GM21390 (cell line): Measurements from ENCODE around the gene ACSF2.

Experiments
- ATAC-seq: cut with Tn5 transposase; IDR thresholded peaks from one replicate; pipeline ENCODE4 v1.9.1; 2021; ENCODE audit not compliant: unreplicated experiment

Gene ACSF2

DNA sequence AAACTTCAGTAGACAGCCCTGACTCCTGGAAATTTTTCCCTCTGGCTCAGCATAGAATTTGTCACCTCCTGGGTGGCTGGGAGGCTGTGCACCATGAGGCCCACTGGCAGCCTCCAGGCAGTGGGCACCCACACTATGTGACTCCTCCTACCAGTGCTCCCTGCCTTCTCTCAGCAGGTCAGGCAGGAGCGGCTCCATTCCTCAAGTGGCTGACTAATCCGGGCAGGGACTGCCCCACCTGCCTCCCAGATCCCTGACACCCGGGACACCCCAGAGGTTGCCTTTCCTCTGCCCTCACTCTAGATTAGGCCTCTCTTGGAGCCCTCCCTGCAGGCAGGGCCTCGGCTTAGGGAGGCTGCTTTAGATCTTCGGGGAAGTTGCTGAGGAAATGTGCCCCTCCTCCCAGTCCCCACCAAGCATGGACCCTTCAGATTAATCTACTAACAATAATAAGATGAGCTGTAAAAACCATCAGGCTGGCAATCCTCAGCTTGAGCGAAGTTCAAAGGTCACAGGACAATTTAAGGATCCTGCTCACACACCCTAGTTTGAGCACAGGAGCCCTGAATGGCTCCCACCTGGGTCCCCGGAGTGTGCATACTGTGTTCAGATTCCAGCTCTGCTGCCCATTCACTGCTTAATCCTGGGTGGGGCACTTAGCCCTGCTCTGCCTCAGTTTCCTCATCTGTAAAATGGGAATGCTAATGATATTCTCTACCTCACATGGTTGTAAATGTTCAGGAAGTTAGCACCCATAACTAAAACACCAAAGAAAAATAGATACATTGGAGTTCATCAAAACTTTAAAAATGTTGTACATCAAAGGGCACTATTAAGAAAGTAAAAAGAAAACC, 72.2 kb downstream of the ACSF2 start:
- ATAC-seq: no peak

DNA sequence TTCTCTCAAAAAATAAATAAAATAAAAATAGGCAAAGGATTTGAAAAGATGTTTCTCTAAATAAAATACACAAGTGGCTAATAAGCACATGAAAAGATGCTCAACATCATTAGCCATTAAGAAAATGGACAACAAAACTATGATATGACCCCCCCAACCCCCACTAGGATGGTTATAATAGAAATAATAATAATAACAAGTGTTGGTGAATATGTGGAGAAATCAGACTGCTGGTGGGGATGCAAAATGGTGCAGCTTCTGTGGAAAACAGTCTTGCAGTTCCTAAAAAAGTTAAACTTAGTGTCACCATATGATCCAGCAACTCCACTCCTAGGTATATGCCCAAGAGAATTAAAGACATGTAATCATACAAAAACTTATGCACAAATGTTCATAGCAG, 73.3 kb downstream of the ACSF2 start:
- no peak for ATAC-seq

DNA sequence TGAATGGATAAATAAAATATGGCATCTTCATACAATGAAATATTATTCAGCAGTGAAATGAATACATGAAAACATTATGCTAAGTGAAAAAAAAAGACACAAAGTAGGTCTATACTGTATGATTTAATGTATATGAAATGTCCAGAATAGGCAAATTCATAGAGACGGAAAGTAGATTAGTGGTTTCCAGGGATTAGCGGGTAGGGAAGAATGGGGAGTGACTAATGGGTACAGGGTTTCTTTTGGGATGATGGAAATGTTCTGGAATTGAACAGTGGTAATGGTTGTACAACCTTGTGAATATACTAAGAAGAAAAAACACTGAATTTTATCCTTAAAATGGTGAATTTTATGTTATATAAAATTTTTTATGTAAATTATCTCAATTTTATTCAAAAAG, 73.7 kb downstream of the ACSF2 start:
- no peak for ATAC-seq

DNA sequence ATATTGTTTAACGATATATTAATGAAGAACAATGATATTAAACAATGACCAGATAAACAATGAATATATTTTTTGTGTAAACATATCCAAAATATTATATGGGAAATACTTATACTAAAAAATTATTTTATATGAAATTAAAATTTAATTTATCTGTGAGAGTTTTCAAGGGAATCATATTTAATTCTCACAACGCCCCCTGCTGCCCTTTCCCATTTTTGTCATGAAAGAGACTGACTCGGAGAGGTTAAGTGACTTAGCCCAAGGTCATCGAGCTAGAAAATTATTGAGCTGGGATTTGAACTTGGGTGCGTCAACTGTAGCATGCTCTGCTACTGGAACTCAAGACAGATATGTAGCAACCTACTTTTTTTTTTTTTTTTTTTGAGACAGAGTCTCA, 75.0 kb downstream of the ACSF2 start:
- ATAC-seq: no peak

DNA sequence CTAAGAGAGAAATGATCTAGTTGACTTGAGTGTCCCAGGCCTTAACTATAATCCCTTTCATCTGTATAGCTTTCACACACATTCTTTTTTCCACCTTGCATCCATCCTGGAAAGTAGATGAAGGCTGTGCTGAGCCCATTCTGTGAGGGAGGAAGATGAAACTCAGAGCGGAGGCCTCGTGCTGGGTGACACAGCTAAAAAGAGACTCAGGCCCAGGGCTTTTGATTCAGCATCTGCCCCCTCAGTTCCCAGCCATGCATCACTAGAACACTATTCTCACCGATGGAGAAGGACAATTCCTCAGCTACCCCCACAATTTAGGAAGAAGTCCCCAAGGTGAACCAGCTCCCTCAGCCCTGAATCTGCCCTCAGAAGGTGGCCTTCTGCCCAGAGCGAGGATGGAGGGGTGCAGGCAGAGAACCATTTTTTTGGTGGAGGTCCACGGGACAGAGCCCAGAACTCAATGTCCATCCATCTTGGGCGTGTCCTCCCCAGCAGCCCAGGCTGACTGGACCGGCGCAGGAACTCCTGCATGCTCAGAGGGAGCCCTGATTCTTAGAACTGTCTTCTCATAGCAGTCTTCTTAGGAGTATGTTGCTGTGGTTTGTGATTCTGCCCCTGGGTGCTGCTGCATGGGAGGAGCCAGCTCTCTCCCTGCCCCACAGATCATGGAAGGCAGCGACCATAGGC, 76.4 kb downstream of the ACSF2 start:
- ATAC-seq: no peak

DNA sequence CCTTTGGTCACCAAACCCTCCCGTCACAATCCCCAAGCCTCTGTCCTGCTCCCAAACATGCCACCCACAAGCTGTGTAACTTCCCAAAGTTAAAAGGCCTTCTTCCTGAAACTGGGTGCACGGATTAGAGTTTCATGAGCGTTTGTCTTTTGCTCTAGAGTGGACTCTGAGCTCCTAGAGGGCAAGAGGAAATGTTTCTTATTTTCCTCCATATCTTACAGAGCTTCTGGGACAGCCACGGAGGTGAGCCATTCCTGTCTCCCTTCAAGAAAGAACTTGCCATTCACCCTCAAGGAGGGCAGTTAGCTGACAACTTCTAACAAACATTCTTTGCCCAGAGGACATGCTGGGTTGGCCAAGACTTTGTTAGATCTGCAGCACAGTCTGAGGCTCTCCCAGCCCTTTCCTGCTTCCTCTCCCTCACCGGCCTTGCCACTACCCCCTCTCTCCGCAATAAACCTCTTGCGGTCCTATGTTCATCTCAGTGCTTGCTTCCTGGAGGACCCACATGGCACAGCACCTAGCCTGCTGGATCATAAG, 79.6 kb downstream of the ACSF2 start:
- no peak for ATAC-seq

DNA sequence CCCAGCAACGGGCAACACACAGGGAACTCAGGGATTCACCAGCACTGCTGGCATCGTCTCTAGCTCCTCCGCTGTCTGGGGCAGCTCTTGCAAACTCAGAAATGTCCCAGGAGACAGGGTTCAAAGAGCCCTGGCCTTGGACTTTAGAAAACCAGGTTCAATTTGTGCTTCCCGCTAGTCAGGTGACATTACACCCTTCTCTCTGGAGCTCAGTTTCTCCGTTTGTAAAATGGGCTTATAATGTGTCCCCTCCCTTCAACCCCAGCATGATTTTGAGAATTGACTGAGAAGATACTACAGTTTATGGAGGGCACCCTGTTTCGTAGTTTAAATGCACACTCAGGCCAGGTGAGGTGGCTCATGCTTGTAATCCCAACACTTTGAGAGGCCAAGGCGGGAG, 80.3 kb downstream of the ACSF2 start:
- ATAC-seq: no peak

DNA sequence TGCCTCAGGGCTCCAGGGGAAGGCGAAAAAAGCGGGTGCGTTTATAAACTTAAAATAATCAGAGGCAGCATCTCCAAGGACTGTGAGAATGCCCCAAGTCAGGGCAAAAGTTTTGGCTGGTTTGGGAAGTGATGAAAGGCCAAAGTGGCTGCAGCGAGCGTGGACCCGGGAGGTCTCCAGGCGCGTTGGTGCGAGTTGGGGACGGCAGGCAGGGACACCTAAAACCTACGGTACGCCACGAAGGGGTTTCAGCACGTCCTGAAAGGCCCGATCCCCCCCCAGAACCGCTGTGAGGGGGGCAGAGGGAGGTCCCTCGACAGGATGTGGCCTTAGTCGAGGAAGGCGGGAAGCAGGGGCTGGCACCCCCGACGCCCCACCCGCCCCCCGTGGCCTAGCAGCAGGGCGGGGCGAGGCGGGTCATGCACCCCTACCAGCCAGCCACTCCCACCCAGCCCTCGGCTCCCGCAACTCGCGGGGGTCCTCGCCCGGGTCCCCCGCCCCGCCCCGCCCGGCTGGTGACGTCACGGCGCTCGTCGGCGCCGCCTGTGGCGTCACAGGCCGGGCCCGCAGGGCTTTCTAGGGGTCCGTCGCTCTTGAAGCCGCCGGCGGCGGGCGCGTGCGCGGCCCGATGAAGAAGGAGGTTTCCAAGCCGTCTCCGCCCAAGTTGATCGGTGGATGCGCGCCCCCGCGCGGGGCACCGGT, 82.0 kb downstream of the ACSF2 start, which contains the start of gene MYCBPAP:
MYCBPAP (plus strand) TSS at position 569 of the 702 bp plus-strand sequence. CDS start 236 bp downstream, outside the sequence.
- ATAC-seq: no peak

DNA sequence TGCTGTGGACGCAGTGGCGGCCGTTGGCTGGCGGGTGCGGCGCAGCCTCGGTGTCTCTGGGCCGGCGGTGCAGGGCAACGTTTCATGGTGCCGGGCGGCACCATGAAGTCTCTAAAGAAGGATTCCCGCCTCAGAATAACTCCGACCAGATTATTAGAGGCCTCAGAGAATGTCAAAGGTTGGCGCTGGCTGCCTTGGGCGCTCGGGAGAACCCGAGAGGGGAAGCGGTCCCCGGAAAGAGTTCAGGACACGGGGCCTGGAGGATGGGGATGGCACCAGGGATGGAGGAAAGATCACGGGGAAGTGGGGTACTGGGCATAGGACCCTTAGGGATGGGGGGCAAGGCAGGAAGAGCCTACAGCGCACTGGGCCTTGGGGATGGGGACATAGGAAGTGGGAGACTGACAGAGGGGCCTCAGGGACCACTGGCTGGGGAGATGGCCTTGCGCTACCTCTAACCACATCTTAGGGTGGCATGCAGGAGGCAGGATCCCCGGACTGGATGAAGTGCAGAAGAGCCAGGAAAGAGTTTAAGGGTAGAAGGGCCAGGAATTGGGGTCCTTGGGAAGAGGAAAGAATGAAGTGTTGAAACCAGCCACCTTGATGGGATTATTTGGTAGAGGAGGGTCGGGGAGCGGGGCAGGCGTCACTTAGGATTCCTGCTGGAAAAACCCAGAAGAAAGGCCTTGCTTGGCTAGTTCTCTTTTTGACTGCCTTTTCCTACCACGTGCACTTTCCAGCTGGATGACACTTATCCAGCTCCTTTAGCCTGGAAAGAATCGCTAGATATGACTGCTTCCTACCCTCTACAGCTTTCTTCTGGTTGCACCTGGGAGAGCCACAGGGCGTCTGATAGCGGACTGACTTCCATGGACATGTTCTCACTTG, 82.8 kb downstream of the ACSF2 start:
- ATAC-seq: no peak

DNA sequence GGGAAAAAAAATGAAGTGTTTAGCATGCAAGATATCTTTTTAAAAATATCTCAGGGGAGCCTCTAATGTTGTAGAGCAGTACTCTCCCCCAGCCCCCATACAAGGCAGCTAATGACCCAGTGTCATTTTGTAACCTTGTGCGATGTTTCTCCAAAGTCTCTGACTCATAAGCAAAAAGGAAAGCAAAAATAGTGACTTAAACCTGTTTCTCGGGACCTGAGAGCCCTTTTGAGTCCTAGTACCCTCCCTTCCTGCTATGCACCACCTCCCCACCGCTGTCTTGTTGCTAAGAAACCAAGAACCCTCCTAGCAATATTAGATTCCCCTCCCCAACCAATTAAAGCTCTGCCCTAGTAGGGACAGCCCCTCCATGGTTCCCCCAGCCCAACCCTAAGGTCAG, 85.0 kb downstream of the ACSF2 start:
- peak; percentile 84 for ATAC-seq

DNA sequence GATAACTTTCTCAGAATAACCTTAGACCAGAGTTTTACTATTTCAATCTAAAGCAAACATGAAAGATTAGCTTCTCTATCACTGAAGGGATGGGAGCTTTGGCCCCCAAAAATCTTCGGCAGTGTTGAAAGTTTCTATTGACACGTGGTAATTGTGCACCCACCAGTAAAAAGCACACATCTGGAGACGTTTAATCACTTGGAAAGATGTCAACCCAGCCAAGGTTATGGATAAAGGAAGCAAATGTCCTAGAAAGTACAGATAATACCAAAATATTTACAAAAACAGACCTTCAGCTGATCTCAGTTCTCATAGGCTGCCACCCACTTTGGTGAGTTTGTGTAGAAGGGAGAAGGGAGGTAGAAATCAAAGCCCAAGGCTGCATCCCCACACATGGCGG, 87.5 kb downstream of the ACSF2 start:
- no peak for ATAC-seq

DNA sequence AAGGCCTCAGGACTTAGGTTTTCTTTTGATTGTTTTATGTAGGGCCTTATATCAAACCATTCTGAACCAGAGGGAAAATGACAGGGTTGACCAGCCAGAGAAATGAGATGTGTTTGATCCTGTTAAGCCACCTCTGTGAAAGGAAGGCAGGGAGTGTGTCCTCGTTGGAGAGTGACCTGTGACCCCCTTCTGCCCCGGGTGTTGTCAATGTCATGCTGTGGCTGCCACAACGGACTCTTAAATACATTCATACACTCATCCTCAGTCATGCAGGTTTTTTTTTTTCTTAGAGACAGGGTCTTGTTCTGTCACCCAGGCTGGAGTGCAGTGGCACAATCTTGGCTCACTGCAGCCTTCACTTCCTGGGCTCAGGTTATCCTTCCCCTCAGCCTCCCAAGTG, 88.4 kb downstream of the ACSF2 start:
- no peak for ATAC-seq

DNA sequence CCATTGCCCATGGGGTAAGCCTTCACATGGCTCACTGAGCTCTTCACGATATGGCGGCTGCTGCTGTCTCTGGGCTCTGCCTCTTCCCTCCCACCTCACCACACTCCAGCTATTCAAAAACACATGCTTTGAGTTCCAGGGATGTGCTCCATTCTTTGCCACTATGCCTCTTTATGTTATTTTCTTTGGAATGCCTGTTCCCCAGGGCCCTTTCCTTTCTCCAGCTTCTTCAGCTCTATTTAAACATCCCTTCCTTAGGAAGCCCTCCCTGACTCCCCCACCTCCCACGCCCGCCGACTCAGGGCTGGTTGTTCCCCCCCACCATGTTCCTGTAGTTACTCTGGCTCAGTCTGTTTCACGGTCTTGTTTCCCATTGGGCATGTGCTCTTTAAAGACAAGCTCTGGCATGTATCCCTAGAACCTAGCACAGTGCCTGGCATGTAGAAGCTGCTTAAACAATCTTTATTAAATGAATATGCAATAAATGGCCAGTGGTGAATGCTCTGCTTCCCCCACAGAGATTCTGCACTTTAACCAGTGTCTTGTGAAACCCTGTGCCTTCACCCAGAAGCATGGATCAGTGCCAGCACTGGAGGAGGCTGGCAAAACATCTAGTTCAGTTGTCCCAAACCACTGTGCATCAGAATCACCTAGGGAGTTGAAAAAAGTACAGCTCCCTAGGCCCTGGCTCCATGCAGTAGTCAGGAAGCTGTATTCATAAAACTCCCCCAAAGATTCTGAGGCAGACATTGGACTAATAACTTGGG, 89.1 kb downstream of the ACSF2 start:
- ATAC-seq: no peak

DNA sequence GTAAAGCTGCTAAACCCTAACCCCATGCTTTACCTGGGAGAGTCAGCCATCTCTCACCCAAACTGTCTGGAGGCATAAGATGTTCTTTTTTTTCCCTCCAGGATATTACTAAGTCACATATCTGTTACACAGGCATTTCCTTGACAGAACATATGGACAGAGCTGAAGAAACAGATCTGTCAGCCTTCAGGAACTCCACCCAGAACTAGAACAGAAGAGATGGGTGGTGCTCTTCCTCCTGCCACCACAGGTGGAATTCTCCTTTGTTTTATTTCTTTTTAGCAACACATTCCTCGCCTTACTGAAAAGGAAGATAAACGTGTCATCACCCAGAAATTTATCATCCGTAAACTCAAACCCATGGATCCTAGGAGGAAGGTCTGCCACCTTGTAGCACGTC, 91.0 kb downstream of the ACSF2 start:
- ATAC-seq: no peak

DNA sequence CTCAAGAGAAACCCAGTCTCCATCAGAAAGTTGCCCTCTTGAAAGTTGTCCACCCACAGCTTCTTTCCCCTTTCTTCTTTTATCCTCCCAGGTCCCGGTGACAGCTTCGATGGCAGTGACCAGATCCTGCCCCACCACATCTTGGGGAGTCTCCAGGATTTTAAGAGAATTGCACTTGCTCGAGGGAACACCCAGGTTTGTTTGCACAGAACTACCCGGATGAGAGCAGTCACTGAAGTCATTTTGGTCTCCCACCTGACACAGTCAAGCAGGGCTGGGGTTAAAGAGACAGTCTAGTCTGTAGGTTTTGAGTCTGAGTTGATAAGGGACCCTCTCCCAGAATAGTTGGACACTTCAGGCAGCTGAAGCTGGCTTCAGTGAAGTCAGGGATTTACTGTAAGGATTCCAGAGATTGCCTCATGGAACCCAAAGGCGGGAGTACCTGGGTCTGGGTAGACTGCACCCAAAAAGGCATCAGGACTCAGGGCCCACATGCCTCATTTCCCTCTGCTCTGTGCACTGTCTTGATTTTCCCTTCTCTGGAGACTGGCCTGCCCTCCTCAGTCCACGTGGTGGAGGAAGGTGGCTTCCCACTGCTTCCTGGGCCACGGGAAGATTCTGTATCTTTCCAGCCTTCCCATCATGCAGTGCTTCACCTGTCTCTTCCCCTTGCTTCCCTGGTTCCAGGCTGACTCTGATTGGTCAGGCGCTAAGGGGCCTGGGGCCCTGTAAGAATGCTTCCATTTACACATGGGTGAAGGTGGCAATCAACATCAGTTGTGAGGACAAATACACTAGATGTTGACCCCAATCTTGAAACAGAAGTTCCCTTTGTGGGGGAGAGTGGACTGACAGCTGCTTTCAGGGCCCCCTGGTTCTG, 91.7 kb downstream of the ACSF2 start:
- no peak for ATAC-seq

DNA sequence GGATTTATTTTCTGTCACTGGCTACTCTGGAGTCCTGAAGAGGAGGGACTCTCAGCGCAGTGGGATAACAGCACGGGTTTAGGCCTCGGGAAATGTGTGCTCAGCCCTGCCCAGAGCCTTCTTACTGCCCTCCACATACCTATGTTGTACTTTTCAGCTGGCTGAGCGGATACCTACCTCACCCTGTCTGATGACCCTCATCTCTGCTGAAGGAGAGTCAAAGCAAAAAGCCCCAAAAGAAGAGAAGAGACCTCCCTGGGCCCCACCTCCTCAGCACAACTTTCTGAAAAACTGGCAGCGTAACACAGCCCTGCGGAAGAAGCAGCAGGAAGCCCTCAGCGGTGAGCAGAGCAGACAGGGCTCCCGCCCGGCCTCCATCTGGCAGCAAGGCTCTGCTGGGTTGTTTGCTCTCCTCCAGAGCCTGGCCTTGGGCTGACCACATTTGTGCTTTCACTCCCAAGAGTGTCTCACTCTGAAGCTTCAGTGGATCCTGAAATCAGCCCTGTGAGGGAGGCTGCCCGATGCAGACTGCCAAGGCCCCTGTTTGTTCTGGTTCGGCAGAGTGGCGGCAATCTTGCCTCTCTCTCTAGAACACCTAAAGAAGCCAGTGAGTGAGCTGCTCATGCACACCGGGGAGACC, 92.5 kb downstream of the ACSF2 start:
- no peak for ATAC-seq

DNA sequence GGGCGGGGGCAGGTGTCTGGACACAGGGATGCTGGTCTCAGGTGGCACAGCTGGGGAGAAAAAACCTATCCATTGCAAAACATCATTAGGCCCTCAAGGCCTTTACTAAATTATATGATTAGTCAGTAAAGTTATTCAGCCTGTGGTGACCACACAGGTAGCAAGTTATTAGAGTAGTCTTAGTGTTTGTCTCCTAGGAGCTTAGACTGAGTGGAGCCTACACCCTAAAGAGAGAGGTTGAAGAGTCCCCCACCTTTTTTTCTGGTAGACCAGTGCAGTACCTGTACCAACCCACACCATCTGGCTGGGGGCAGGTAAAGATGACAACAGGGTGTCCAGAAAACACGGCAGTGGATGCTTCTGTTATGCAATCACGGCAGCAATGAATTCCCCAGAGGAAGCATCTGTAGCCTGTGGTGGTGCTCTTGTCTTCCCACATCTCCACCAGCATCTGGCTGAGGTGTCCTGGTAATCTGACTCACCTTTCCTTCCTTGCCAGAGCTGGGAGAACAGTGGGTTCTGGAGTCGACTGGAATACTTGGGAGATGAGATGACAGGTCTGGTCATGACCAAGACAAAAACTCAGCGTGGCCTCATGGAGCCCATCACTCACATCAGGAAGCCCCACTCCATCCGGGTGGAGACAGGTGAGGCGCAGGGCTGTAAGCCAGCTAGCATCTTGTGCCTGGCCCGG, 93.3 kb downstream of the ACSF2 start:
- ATAC-seq: no peak

DNA sequence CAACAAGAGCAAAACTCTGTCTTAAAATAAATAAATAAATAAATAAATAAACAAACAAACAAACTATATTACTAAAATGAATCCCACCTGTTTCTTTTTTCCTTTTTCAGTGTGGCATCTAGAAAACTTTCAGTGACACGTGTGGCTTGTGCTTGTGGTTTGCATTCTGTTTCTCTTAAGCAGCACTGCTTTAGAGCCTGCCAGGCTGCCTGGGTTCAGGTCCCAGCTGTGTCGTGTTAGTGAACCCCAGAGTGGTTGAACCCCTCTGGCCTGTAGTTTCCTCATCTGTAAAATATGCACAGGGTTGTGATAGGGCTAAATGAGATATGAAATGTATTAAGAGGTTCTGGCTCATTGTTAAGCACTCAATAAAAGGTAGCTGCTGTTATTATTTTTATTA, 94.5 kb downstream of the ACSF2 start:
- no peak for ATAC-seq
